DMS153 (cell line): Measurements from ENCODE around the gene PLEKHA4.
A peak's percentile ranks its signal among the peaks of the same experiment; 100 is the strongest.
"Not testable (repeated sequence)": the region's sequence is repeated elsewhere in the genome, so short reads cannot be mapped to it uniquely, and the experiment has no call there.

Experiments used
- DNase-seq: peaks from one replicate; lab custom pipeline; 2025; lab: John Stamatoyannopoulos, UW

Gene PLEKHA4

GRCh38 chr19:48866692-48867091, 1.7 kb downstream of the PLEKHA4 start:
- DNase-seq = no peak

DNA sequence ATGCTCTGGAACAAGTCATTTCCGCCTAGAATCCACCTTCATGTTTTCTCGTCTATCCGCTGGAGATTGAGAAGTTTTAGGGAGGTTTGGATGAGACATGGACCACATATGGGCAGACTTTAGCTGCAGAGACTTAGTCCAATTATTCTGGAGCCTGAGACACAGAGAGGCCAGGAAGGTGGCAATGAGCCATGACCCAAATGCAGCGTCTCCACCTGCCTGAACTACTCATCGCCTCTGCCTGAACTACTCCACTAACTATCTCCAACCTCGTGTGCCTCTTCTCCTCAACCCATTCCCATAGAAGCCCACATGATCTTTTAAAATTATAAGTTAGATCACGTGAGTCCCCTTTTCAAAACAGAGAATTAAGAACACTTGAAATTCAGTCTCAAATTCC, 5.6 kb downstream of the PLEKHA4 start:
- no peak for DNase-seq

- DNase-seq = no peak
Observed at GRCh38 chr19:48861313-48861712, 7.1 kb downstream of the PLEKHA4 start.

GRCh38 chr19:48859711-48860572, 8.5 kb downstream of the PLEKHA4 start:
- no peak for DNase-seq

DNA sequence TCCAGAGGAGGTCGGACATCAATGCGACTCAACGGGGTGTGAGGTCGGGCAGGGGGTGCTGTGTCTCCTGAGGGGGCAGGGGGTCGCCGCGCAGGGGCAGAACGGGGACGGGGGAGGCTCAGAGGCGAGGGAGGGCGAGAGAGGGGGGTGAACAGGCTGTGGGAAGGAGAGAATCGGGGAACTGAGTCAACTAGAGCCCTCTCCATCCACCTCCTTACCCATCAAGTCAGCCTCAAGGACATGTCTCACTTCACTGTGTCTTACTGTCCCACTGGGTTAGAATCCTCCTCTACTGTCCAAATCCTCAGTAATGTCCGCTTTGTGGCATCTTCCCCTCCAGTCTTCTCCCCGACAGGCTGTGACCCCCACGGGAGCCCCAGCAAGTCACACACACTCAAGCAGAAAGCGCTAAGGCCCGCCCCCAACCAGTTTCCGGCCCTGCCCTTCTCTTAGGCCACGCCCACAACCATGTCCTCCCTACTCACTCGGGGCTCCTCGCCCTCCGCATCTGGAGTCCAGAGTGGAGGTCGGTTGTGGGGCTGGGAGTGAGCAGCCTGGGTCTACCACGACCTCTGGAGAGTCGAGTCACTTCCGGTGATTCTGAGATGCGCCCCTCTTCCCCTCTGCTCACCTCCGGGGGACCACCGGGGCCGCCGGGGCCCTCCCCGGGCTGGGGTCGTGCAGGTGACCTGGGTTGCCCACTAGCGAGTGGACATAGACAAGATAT, 9.3 kb downstream of the PLEKHA4 start:
- no peak for DNase-seq

DNA sequence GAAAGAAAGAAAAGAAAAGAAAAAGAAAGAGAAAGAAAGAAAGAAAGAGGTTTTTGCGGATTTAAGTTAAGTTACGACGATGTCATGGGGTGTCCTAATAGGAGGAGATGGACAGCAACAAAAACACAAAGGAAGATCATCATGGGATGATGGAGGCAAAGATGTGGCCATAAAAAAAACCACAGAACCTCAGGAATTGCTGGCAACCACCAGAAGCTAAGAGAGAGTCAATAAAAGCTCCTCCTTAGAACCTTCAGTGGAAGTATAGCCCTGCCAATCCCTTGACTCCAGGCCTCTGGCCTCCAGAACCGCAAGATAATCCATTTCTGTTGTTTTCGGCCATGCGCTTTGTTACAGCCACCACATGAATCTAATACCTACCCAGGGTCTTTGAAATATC, 11.5 kb downstream of the PLEKHA4 start:
- DNase-seq = no peak

DNA sequence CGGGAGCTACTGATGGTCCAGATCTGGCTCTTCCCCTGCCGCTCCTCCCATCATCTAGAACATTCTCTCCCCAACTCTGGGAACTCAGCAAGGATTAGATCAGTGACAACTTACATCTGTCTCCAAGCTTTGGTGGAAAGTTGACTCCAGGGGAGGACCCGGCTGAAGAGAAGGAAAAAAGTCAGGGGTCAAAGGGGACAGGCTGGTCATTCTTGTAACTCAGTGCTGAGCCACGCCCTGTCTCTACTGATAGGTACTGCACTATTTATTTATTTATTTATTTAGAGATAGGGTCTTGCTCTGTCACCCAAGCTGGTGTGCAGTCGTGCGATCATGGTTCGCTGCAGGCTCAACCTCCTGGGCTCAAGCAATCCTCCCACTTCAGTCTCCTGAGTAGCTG, 14.3 kb downstream of the PLEKHA4 start:
- no peak for DNase-seq

- no peak for DNase-seq
Observed at GRCh38 chr19:48853483-48853882, 14.9 kb downstream of the PLEKHA4 start.

GRCh38 chr19:48852292-48852691, 16.1 kb downstream of the PLEKHA4 start:
- DNase-seq = no peak

- DNase-seq = not testable (repeated sequence)
Observed at GRCh38 chr19:48846659-48847058, 21.8 kb downstream of the PLEKHA4 start.

GRCh38 chr19:48845384-48845783, 23.0 kb downstream of the PLEKHA4 start:
- DNase-seq = no peak

- DNase-seq = no peak
Observed at GRCh38 chr19:48844472-48844871, 23.9 kb downstream of the PLEKHA4 start.

DNA sequence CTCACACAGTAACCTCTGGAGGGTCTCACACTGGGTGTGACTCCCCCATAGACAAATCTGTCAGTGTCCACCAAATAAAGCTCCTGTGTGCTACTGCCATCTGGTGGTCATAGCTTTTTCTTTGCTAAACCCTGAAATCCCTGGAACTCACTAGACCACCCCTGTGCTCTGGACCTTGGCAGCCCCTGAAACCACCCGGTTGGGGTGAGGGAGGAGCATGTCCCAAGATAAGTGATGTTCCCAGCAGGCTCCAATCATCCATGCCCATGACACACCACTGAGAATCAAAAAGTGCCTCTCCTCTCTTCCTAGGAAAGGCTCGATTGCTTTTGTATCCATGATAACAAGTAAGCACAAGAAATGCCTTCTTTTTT, 25.6 kb downstream of the PLEKHA4 start:
- peak; percentile 15 for DNase-seq

DNA sequence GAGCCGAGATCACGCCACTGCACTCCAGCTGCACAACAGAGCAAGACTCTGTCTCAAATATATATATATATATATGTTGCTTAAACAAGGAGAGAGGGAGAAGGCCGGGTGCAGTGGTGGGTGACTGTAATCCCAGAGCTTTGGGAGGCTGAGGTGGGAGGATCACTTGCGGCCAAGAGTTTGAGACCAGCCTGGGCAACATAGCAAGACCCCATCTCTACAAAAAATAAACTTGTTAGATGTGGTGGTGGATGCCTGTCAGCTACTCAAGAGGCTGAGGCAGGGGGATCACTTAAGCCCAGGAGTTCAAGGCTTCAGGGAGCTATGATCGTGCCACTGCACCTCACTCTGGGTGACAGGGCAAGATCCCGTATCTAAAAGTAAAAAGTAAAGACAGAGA, 26.8 kb downstream of the PLEKHA4 start:
- no peak for DNase-seq

DNA sequence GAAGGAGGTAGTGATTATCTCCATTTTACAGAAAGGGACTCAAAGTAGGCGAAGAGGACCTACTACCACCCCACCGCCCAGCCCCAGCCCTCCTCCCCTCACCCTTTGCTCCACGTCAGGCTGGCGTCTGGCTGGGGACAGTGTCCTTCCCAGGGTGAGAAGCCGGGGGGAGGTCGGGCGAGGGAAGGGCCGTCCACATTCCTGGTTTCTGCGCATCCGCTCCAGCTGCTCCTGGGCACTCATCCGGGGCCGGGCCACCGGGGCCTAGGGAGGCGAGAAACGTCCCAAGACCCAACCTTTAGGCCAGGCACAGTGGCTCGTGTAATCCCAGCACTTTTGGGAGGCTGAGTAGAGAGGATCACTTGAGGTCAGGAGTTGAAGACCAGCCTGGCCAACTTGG, 27.4 kb downstream of the PLEKHA4 start:
- DNase-seq = no peak

- DNase-seq = no peak
Observed at GRCh38 chr19:48837687-48838086, 30.7 kb downstream of the PLEKHA4 start.

DNA sequence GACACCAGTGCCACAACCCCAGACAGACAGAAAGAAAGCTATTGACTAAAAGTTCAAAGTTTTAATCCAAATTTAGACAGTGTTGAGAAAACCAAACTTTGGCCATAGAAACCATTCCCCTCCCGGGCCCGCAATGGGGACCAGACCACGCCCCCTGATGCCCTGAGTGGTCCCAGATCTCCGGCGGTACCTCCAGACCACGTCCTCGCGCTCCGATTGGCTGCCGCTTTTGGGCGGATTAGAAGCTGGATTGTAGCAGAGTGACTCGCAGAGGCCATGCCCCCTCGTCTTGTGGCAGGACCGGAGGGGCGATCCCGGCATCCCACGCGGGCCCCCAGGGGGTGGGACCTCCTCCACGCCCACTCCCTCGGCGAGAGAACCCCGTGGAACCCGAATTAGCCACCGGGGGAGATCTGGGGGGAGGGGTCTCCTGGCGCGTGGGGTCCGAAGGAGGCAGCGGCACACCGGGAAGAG, 31.3 kb downstream of the PLEKHA4 start:
- DNase-seq = peak; percentile 49

GRCh38 chr19:48836089-48837017, 32.1 kb downstream of the PLEKHA4 start, which contains the start of gene HSD17B14:
HSD17B14 (minus strand) TSS chr19:48836491; CDS start chr19:48836411, 80 bp downstream.
- DNase-seq = no peak

GRCh38 chr19:48835734-48836088, 32.7 kb downstream of the PLEKHA4 start:
- DNase-seq = peak; percentile 85

- no peak for DNase-seq
Observed at GRCh38 chr19:48833977-48834376, 34.4 kb downstream of the PLEKHA4 start.

DNA sequence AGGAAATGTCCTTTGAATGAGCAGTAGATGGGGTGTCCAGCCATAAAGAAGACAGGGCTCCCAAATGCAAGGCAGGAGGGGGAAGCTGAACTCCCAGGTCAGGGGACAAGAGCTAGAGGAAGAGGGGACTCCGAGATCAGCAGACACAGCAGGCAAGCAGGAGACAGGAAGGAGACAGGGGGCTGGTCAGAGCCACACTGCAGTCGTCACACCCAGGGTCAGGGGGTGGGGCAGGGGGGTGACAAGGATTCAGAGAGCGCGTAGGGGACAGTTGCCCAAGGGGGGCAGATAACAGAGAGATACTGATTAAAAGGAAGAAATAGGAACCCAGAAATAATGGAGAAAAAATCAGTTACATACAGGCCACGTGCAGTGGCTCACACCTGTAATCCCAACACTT, 35.4 kb downstream of the PLEKHA4 start:
- DNase-seq = no peak

GRCh38 chr19:48830965-48831364, 37.5 kb downstream of the PLEKHA4 start:
- DNase-seq = no peak
